ENCODE measurements around the gene CAMK2B.

CAMK2B gene

GRCh38 chr7:44309271-44310091, 15.9 kb downstream of the CAMK2B start:
- H3K4me2 ChIP-seq (ENCODE audit: low read length, poor library complexity, severe bottlenecking), result peak overlapping the region; percentile 66
- peak overlapping the region; percentile 79 for H3K9ac ChIP-seq (ENCODE audit: low read length)
- no peak overlapping the region for H3K27ac ChIP-seq (ENCODE audit: low read length, poor library complexity, severe bottlenecking)
- no peak overlapping the region for H2BK120ac ChIP-seq (ENCODE audit: low read depth, low read length)
- H3K4me1 ChIP-seq (ENCODE audit: control insufficient read depth, insufficient read depth, low read depth, low read length), result peaks cover 35% of the 10 kb centered on the region
- no peaks in the 10 kb centered on the region for H3K9me3 ChIP-seq (ENCODE audit: control insufficient read depth, low read length)
- peaks cover 0 to 2% of the 10 kb centered on the region in 2 experiments for H3K36me3 ChIP-seq (ENCODE audit: control insufficient read depth in 1 of 2, insufficient read depth in 2 of 2, low read depth in 1 of 2, low read length in 2 of 2)
- H4K91ac ChIP-seq (ENCODE audit: low read length), result peak overlapping the region; percentile 34
- H2BK15ac ChIP-seq (ENCODE audit: low read depth, poor library complexity, severe bottlenecking), result no peak overlapping the region
- no peaks in the 10 kb centered on the region for H3K79me1 ChIP-seq (replicated peaks; ENCODE audit: low read length, poor library complexity, severe bottlenecking)
- H2BK12ac ChIP-seq (ENCODE audit: low read length in 2 of 2), result no peak overlapping the region
- H3K4me3 ChIP-seq (ENCODE audit: insufficient read depth in 1 of 2, low read depth in 1 of 2, low read length in 2 of 2), result peak overlapping the region; percentile 7 to 63
- peaks cover 0 to 4% of the 10 kb centered on the region in 2 experiments for H3K27me3 ChIP-seq (ENCODE audit: control insufficient read depth in 1 of 2, insufficient read depth in 1 of 2, low read length in 2 of 2)
- WGBS, result 17% methylated on average over 73 of the region's 73 CpGs
- no peak overlapping the region for H3K4ac ChIP-seq (ENCODE audit: low read depth in 1 of 2, low read length in 2 of 2)
- peak overlapping the region; percentile 52 to 80 for H3K18ac ChIP-seq (ENCODE audit: low read depth in 1 of 2, low read length in 2 of 2)
- H3K23ac ChIP-seq (ENCODE audit: low read length in 2 of 2), result peak overlapping the region in 1 of 2 experiments; percentile 35
- peak overlapping the region; percentile 83 for H4K8ac ChIP-seq (ENCODE audit: low read length)
- peak overlapping the region in 1 of 2 experiments; percentile 55 for H3K14ac ChIP-seq (ENCODE audit: low read length in 2 of 2)
- H2BK5ac ChIP-seq (ENCODE audit: low read depth, low read length, poor library complexity, severe bottlenecking), result no peak overlapping the region
- peak overlapping the region; percentile 17 for H2AK5ac ChIP-seq (ENCODE audit: low read length, severe bottlenecking)
- DNase-seq, result peak; percentile 59
- H2AFZ ChIP-seq (ENCODE audit: low read depth, low read length), result peak overlapping the region; percentile 92

- Histone ChIP-seq H4K8ac (ENCODE audit: low read length) (no peak overlapping the region), H3K14ac (ENCODE audit: low read length in 2 of 2) (no peak overlapping the region), H3K27me3 (ENCODE audit: control insufficient read depth in 1 of 2, insufficient read depth in 1 of 2, low read length in 2 of 2) (peaks cover 0 to 4% of the 10 kb centered on the region in 2 experiments), H2BK12ac (ENCODE audit: low read length in 2 of 2) (no peak overlapping the region), H2BK5ac (ENCODE audit: low read depth, low read length, poor library complexity, severe bottlenecking) (no peak overlapping the region), H3K4me3 (ENCODE audit: insufficient read depth in 1 of 2, low read depth in 1 of 2, low read length in 2 of 2) (no peak overlapping the region), H2BK15ac (ENCODE audit: low read depth, poor library complexity, severe bottlenecking) (no peak overlapping the region), H3K4me2 (ENCODE audit: low read length, poor library complexity, severe bottlenecking) (no peak overlapping the region), H2AFZ (ENCODE audit: low read depth, low read length) (no peak overlapping the region), H3K23ac (ENCODE audit: low read length in 2 of 2) (peak overlapping the region in 1 of 2 experiments; percentile 35), H2BK120ac (ENCODE audit: low read depth, low read length) (no peak overlapping the region), H3K79me1 (replicated peaks; ENCODE audit: low read length, poor library complexity, severe bottlenecking) (no peaks in the 10 kb centered on the region), H3K4me1 (ENCODE audit: control insufficient read depth, insufficient read depth, low read depth, low read length) (peaks cover 35% of the 10 kb centered on the region), H3K9ac (ENCODE audit: low read length) (no peak overlapping the region), H3K18ac (ENCODE audit: low read depth in 1 of 2, low read length in 2 of 2) (no peak overlapping the region), H3K4ac (ENCODE audit: low read depth in 1 of 2, low read length in 2 of 2) (no peak overlapping the region), H3K27ac (ENCODE audit: low read length, poor library complexity, severe bottlenecking) (no peak overlapping the region), H3K36me3 (ENCODE audit: control insufficient read depth in 1 of 2, insufficient read depth in 2 of 2, low read depth in 1 of 2, low read length in 2 of 2) (peaks cover 0 to 2% of the 10 kb centered on the region in 2 experiments), H4K91ac (ENCODE audit: low read length) (no peak overlapping the region), H3K9me3 (ENCODE audit: control insufficient read depth, low read length) (no peaks in the 10 kb centered on the region), H2AK5ac (ENCODE audit: low read length, severe bottlenecking) (peak overlapping the region; percentile 5)
- 81% methylated on average over 18 of the region's 18 CpGs for WGBS
- DNase-seq, result no peak
Measured at GRCh38 chr7:44308596-44309270, 16.7 kb downstream of the CAMK2B start.

- no peak overlapping the region for H4K91ac ChIP-seq (ENCODE audit: low read length)
- H3K36me3 ChIP-seq (ENCODE audit: control insufficient read depth in 1 of 2, insufficient read depth in 2 of 2, low read depth in 1 of 2, low read length in 2 of 2), result peaks cover 0 to 2% of the 10 kb centered on the region in 2 experiments
- no peak overlapping the region for H2AFZ ChIP-seq (ENCODE audit: low read depth, low read length)
- no peaks in the 10 kb centered on the region for H3K79me1 ChIP-seq (replicated peaks; ENCODE audit: low read length, poor library complexity, severe bottlenecking)
- no peak overlapping the region for H3K9ac ChIP-seq (ENCODE audit: low read length)
- no peak overlapping the region for H3K27ac ChIP-seq (ENCODE audit: low read length, poor library complexity, severe bottlenecking)
- H2BK15ac ChIP-seq (ENCODE audit: low read depth, poor library complexity, severe bottlenecking), result no peak overlapping the region
- no peak overlapping the region for H3K4me3 ChIP-seq (ENCODE audit: insufficient read depth in 1 of 2, low read depth in 1 of 2, low read length in 2 of 2)
- no peak overlapping the region for H2AK5ac ChIP-seq (ENCODE audit: low read length, severe bottlenecking)
- no peak overlapping the region for H3K18ac ChIP-seq (ENCODE audit: low read depth in 1 of 2, low read length in 2 of 2)
- no peak overlapping the region for H3K4ac ChIP-seq (ENCODE audit: low read depth in 1 of 2, low read length in 2 of 2)
- H3K9me3 ChIP-seq (ENCODE audit: control insufficient read depth, low read length), result no peaks in the 10 kb centered on the region
- no peak for DNase-seq
- 88% methylated on average over 7 of the region's 8 CpGs for WGBS
- H2BK12ac ChIP-seq (ENCODE audit: low read length in 2 of 2), result no peak overlapping the region
- H3K27me3 ChIP-seq (ENCODE audit: control insufficient read depth in 1 of 2, insufficient read depth in 1 of 2, low read length in 2 of 2), result peaks cover 0 to 4% of the 10 kb centered on the region in 2 experiments
- H4K8ac ChIP-seq (ENCODE audit: low read length), result no peak overlapping the region
- no peak overlapping the region for H2BK5ac ChIP-seq (ENCODE audit: low read depth, low read length, poor library complexity, severe bottlenecking)
- H2BK120ac ChIP-seq (ENCODE audit: low read depth, low read length), result no peak overlapping the region
- peaks cover 35% of the 10 kb centered on the region for H3K4me1 ChIP-seq (ENCODE audit: control insufficient read depth, insufficient read depth, low read depth, low read length)
- no peak overlapping the region for H3K23ac ChIP-seq (ENCODE audit: low read length in 2 of 2)
- H3K4me2 ChIP-seq (ENCODE audit: low read length, poor library complexity, severe bottlenecking), result no peak overlapping the region
- H3K14ac ChIP-seq (ENCODE audit: low read length in 2 of 2), result no peak overlapping the region
Measured at GRCh38 chr7:44307905-44308595, 17.3 kb downstream of the CAMK2B start.
